ENCODE measurements around the gene ENOPH1. TPM values are rescaled to one million over a fixed set of nuclear protein-coding genes. Genes with fewer than 3 reads are reported as not detected.
A peak's percentile ranks its signal among the peaks of the same experiment; 100 is the strongest.
"Not testable (repeated sequence)": the region's sequence is repeated elsewhere in the genome, so short reads cannot be mapped to it uniquely, and the experiment has no call there.

The ENOPH1 gene
- polyA plus RNA-seq, 3 donors from 2014 or later: 48.5 to 53.7 (median 53.2) TPM

DNA sequence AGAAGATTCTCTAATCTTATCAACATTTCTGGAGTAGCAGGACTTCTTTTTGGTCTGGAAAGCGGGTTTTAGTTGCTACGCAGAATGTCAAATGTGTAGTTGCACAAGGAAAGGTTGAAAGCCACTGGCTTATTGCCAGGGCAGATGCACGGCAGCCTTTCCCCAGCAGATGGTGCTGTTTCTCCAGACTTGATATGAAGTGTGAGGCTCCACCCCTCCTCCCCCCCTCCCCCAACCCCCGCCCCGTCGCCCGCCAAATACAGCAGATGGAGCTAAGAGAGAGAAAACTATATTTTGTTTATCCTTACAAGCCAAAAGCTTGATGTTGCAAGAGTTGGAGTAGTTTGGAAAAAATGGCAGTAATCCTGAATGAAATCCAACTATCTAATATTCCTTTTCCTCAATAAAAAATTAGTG, 32.0 kb downstream of the ENOPH1 start:
- H3K27ac Mint-ChIP-seq: no peak overlapping the region
- no peak overlapping the region for H3K4me3 Mint-ChIP-seq
- no peaks in the 10 kb centered on the region for H3K9me3 Mint-ChIP-seq
- H3K4me1 Mint-ChIP-seq: peaks cover 0 to 9% of the 10 kb centered on the region in 2 donors
- no peaks in the 10 kb centered on the region for H3K27me3 Mint-ChIP-seq (ENCODE audit: low read depth in 3 of 3)
- peaks cover 0 to 27% (median 6%) of the 10 kb centered on the region in 3 donors for H3K36me3 Mint-ChIP-seq
- DNase-seq: peak; percentile 67 to 70 (median 67)

DNA sequence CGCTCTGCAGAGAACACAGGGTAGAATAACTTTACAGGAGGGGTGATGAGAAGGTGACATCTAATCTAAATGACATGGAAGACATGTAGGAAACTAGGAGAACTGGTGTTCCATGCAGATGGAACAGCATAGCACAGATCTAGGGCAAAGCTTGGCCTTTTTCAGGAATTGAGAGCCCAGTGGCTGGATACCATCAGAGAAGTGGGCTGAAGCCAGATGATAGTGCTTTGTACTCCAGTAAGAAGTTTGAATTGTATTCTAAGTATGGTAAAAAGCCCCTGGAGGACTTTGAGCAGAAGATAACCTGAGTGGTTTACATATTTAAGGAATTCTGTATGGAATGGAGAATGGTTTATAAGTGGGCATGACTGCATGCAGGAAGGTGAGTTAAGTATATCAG, 32.8 kb downstream of the ENOPH1 start:
- H3K27me3 Mint-ChIP-seq (ENCODE audit: low read depth in 3 of 3): no peaks in the 10 kb centered on the region
- peaks cover 0 to 19% (median 4%) of the 10 kb centered on the region in 3 donors for H3K36me3 Mint-ChIP-seq
- DNase-seq: no peak
- no peak overlapping the region for H3K4me3 Mint-ChIP-seq
- H3K9me3 Mint-ChIP-seq: no peaks in the 10 kb centered on the region
- peaks cover 0 to 9% of the 10 kb centered on the region in 2 donors for H3K4me1 Mint-ChIP-seq
- no peak overlapping the region for H3K27ac Mint-ChIP-seq

DNA sequence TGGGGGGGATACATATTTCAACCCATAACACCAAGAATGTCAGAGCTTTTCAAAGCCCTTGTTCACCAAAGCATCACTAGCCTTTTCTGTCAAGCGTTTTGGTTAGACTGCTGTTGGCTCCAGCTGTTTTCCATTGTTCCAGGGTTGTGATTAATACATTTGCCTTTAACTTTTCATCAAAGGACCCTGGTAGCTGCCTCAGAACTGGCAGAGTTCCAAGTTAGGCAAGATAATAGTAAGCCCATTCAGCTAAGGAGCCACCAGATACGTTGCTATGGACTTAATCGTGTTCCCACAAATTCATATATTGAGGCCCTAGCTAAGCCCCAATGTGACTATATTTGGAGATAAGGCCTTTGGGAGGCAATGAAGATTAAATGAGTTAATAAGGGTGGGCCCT, 37.1 kb downstream of the ENOPH1 start:
- no peak for DNase-seq
- Mint-ChIP-seq H3K27ac (no peak overlapping the region), H3K27me3 (ENCODE audit: low read depth in 3 of 3) (no peaks in the 10 kb centered on the region), H3K4me1 (no peaks in the 10 kb centered on the region), H3K9me3 (no peaks in the 10 kb centered on the region), H3K4me3 (no peak overlapping the region), H3K36me3 (peaks cover 0 to 15% (median 7%) of the 10 kb centered on the region in 3 donors)

DNA sequence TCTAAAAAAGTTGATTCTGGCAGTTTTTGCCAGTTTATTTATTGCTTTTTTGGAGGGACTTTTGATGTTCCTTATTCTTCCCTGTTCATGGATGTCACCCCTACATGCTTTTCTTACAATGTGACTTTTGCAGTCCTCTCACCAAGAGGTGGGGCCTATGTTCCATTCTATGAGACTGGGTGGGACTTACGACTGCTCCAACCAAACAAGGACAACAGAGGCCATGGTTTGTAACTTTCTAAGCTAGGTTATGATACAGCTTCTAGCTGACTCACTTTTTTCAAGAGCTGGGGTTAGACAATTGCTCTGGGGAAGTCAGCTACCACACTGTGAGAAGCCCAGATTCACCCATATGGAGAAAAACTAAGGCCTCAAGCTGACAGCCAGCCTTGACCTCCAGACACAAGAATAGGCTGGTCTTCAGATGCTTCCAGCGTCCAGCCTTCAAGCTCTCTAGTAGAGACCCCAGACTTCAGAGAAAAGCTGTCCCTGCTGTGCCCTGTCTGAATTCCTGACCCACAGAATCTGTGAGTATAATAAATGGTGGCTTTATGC, 39.5 kb downstream of the ENOPH1 start:
- no peaks in the 10 kb centered on the region for H3K4me1 Mint-ChIP-seq
- no peak for DNase-seq
- H3K9me3 Mint-ChIP-seq: no peaks in the 10 kb centered on the region
- H3K4me3 Mint-ChIP-seq: no peak overlapping the region
- H3K27ac Mint-ChIP-seq: no peak overlapping the region
- H3K36me3 Mint-ChIP-seq: peaks cover 0 to 10% (median 3%) of the 10 kb centered on the region in 3 donors
- no peaks in the 10 kb centered on the region for H3K27me3 Mint-ChIP-seq (ENCODE audit: low read depth in 3 of 3)

DNA sequence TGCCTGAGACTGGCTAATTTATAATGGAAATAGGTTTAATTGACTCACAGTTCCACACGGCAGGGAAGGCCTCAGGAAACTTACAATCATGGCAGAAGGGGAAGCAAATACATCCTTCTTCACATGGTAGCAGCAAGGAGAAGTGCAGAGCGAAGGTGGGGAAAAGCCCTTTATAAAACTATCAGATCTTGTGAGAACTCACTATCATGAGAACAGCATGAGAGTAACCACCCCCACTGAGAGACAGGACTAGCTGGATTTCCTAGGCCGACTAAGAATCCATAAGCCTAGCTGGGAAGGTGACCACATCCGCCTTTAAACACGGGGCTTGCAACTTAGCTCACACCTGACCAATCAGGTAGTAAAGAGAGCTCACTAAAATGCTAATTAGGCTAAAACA, 42.7 kb downstream of the ENOPH1 start:
- H3K36me3 Mint-ChIP-seq: peaks cover 0 to 13% (median 3%) of the 10 kb centered on the region in 3 donors
- H3K4me3 Mint-ChIP-seq; H3K27ac Mint-ChIP-seq; H3K27me3 Mint-ChIP-seq (ENCODE audit: low read depth in 3 of 3); H3K9me3 Mint-ChIP-seq; H3K4me1 Mint-ChIP-seq; DNase-seq: not testable (repeated sequence)

DNA sequence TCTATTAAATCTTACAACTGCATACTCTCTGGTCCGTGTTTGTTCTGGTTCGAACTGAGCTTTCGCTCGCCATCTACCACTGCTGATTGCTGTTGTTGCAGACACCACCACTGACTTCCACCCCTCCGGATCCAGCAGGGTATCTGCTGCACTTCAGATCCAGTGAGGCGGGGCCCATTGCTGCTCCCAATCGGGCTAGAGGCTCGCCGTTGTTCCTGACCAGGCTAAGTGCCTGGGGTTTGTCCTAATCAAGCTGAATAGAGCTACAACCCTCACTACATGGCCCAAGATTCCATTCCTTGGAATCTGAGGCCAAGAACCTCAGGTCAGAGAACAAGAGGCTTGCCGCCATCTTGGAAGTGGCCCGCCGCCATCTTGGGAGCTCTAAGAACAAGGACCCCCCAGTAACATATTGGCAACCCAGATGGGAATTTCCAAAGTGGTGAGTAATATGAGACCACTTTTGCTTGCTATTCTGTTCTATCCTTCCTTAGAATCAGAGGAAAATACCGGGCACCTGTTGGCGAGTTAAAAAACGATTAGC, 43.3 kb downstream of the ENOPH1 start:
- Mint-ChIP-seq H3K27me3 (ENCODE audit: low read depth in 3 of 3) (peaks cover 0 to 2% (median 0%) of the 10 kb centered on the region in 3 donors), H3K4me1 (no peaks in the 10 kb centered on the region), H3K9me3 (no peaks in the 10 kb centered on the region), H3K27ac (no peak overlapping the region), H3K36me3 (peaks cover 0 to 10% (median 0%) of the 10 kb centered on the region in 3 donors), H3K4me3 (no peak overlapping the region)
- no peak for DNase-seq

DNA sequence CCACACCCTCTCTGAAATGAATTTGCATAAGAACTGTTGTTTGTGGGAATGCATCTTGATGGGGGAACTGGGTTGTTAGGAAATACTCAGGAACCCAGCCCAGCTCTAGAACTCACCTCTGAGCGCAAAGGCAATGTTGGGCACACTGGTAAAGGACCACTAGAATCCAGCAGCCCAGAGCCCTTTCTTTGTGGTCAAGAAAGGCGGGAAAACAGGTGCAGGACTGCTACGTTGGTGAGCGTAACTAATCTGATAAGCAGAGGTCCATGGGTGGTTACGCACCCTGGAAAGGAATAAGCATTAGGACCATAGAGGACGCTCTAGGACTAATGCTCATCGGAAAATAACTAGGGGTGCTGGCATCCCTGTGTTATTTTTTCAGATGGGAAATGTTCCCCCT, 45.5 kb downstream of the ENOPH1 start:
- not testable (repeated sequence) for H3K9me3 Mint-ChIP-seq; DNase-seq; H3K27me3 Mint-ChIP-seq (ENCODE audit: low read depth in 3 of 3); H3K4me1 Mint-ChIP-seq; H3K4me3 Mint-ChIP-seq; H3K27ac Mint-ChIP-seq
- peaks cover 0 to 18% (median 12%) of the 10 kb centered on the region in 3 donors for H3K36me3 Mint-ChIP-seq

DNA sequence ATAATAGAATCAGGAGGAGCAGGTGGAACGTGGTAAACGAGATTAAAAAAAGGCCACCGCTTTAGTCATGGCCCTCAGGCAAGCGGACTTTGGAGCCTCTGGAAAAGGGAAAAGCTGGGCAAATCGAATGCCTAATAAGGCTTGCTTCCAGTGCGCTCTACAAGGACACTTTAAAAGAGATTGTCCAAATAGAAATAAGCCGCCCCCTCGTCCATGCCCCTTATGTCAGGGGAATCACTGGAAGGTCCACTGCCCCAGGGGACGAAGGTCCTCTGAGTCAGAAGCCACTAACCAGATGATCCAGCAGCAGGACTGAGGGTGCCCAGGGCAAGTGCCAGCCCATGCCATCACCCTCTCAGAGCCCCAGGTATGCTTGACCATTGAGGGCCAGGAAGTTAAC, 47.1 kb downstream of the ENOPH1 start:
- H3K36me3 Mint-ChIP-seq: peaks cover 0 to 22% (median 13%) of the 10 kb centered on the region in 3 donors
- H3K27me3 Mint-ChIP-seq (ENCODE audit: low read depth in 3 of 3); H3K9me3 Mint-ChIP-seq: not testable (repeated sequence)

DNA sequence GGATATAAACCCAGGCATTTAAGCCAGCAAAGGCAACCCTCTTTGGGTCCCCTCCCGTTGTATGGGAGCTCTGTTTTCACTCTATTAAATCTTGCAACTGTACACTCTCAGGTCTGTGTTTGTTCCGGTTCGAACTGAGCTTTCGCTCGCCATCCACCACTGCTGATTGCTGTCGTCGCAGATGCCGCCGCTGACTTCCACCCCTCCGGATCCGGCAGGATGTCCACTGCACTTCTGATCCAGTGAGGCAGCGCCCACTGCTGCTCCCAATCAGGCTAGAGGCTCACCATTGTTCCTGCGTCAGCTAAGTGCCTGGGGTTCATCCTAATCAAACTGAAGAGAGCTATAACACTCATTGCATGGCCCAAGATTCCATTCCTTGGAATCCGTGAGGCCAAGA, 49.2 kb downstream of the ENOPH1 start:
- Mint-ChIP-seq H3K4me3 (no peak overlapping the region), H3K27ac (no peak overlapping the region), H3K9me3 (no peaks in the 10 kb centered on the region), H3K36me3 (peaks cover 0 to 31% (median 13%) of the 10 kb centered on the region in 3 donors), H3K27me3 (ENCODE audit: low read depth in 3 of 3) (peaks cover 0 to 4% (median 2%) of the 10 kb centered on the region in 3 donors), H3K4me1 (no peaks in the 10 kb centered on the region)
- DNase-seq: no peak

More for the DNA sequence above, 47.1 kb downstream of the ENOPH1 start:
- H3K27ac Mint-ChIP-seq, H3K4me1 Mint-ChIP-seq, DNase-seq, H3K4me3 Mint-ChIP-seq: not testable (repeated sequence)

DNA sequence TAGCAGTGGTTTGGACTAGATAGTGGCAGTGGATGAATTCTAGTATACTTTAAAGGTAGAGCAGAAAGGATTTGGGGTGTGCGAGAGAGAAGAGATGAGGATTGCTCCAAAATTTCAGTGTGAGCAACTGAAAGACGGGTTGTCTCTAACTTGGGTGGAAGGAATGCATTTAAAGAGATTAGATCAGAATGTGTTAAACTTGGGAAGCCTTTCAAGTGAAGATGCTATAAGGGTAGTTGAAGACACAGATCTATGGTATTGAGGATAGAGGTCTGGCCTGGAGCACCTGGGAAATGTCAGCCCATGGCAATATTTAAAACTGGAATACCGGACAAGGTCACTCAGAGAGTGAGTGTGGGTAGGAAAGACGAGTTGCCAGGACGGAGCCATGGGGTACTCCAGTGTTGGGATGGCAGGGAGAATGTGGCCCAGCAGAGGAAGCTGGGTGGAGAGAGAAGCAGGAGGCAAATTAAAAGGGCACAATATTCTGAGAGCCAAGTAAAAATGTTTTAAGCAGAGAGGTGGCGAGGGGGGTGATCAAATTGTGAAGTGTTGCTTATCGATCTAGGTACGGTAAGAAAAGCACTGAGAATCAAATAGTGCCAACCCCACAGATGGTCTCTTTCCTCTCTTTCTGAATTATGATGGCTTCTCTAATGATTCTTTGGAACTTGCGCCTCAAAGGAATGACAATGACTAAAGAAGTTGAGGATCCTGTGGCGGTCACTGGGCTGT, 50.5 kb downstream of the ENOPH1 start:
- H3K36me3 Mint-ChIP-seq: peaks cover 0 to 25% (median 17%) of the 10 kb centered on the region in 3 donors
- H3K4me3 Mint-ChIP-seq: no peak overlapping the region
- no peak overlapping the region for H3K27ac Mint-ChIP-seq
- no peaks in the 10 kb centered on the region for H3K4me1 Mint-ChIP-seq
- H3K27me3 Mint-ChIP-seq (ENCODE audit: low read depth in 3 of 3): peaks cover 0 to 2% (median 2%) of the 10 kb centered on the region in 3 donors
- DNase-seq: no peak
- H3K9me3 Mint-ChIP-seq: no peaks in the 10 kb centered on the region

DNA sequence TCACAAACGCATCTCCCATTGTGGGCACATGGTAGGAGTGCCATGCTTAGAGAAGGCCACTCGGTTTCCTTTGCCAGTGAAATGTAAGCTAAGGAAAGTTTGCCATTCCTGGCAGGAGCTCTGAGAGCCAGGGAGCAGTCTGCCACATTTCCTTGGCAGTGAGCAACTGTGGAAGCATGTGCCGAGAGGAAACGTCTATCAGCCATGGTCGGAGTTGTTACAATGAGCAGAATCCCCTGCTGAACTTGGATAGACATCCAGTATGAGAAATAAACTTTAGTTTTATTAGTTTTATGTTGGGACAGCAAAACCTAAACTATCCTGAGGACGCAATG, 51.1 kb downstream of the ENOPH1 start:
- Mint-ChIP-seq H3K4me1 (no peaks in the 10 kb centered on the region), H3K36me3 (peaks cover 0 to 27% (median 17%) of the 10 kb centered on the region in 3 donors), H3K4me3 (no peak overlapping the region), H3K9me3 (no peaks in the 10 kb centered on the region), H3K27ac (no peak overlapping the region), H3K27me3 (ENCODE audit: low read depth in 3 of 3) (peaks cover 0 to 2% (median 2%) of the 10 kb centered on the region in 3 donors)
- DNase-seq: no peak

DNA sequence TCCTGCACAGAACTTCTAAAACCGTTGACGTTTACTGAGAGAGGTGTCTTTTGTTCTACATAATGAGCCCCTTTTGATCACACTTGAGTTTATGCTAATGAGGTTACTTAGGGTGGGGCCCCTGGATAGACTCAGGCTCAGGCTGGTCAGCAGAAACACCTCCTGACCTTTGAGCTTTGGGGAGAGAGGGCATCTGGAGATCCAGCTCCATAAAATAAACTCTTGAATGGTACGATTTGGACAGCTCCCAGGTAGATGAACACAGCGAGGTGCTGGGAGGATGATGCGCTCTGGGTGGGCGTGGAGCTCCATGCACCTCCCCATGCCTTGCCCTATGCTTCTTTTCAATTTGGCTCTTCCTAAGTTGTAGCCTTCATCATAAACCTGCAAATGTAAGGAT, 52.0 kb downstream of the ENOPH1 start:
- Mint-ChIP-seq H3K9me3 (peaks cover 0 to 2% (median 0%) of the 10 kb centered on the region in 6 donors), H3K4me1 (no peaks in the 10 kb centered on the region), H3K27ac (no peak overlapping the region), H3K36me3 (peaks cover 0 to 31% (median 17%) of the 10 kb centered on the region in 3 donors), H3K4me3 (no peak overlapping the region), H3K27me3 (ENCODE audit: low read depth in 3 of 3) (peaks cover 0 to 2% (median 2%) of the 10 kb centered on the region in 3 donors)
- DNase-seq: no peak

DNA sequence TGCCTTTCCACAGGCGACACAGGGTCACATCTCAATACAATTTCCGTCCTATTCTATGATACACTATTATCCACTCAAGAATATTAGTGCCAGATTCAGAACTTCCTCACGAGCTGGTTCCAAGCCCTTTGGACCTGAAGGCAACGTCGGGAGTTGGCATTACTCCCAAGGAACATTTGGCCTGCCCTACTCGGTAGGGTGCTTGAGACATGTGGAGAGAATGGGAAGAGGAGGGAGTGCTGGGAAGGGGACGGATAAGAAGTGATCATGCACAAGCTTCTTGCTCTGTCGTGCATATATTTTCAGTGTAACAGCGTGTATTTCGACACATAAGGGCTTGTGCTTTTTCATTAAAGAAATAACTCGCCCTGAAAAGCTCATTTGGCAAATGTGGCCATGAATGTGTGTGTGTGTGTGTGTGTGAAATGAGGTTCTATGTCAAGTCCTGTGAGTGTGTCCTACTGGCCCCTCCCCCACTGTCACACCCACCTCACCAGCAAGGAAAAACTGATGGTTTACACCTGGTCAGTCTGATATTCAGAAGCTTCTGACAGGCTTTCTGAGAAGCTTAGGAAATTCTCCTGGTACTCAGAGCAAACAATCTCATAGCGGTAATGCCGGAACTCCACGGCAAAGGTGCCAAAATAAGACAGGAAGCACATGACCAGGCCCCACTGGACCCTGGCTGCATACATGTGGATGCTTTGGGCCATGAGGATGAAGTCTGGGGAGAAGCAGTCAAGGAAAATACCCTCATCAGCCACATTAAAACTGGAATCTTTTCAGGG, 54.8 kb downstream of the ENOPH1 start:
- no peak overlapping the region for H3K27ac Mint-ChIP-seq

DNA sequence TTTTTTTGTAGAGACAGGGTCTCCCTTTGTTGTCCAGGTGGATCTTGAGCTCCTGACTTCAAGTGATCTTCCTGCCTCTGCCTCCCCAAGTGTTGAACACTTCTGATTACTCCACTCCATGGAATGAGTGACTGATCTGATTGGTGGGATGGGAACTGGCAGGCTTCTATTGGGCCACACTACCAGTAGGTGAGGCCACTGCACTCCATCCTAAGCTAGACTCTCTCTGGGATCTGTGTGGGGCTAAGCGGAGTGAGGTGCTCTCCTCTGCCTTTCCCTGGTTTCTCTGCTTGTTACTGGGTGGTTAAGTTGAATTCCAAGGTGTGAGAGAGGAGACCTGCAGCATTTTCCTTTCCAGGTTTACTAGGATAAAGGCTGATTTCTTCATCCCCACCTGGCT, 58.7 kb downstream of the ENOPH1 start:
- no peak overlapping the region for H3K27ac Mint-ChIP-seq
- H3K4me1 Mint-ChIP-seq: no peaks in the 10 kb centered on the region
- H3K36me3 Mint-ChIP-seq: peaks cover 0 to 8% (median 3%) of the 10 kb centered on the region in 3 donors
- H3K4me3 Mint-ChIP-seq: no peak overlapping the region
- H3K27me3 Mint-ChIP-seq (ENCODE audit: low read depth in 3 of 3): no peaks in the 10 kb centered on the region
- DNase-seq: no peak
- H3K9me3 Mint-ChIP-seq: peaks cover 0 to 2% (median 0%) of the 10 kb centered on the region in 6 donors

More for the DNA sequence above, 54.8 kb downstream of the ENOPH1 start:
- no peak for DNase-seq
- H3K27me3 Mint-ChIP-seq (ENCODE audit: low read depth in 3 of 3): no peaks in the 10 kb centered on the region
- H3K4me1 Mint-ChIP-seq: no peaks in the 10 kb centered on the region
- peaks cover 0 to 2% (median 0%) of the 10 kb centered on the region in 6 donors for H3K9me3 Mint-ChIP-seq
- H3K4me3 Mint-ChIP-seq: no peak overlapping the region
- H3K36me3 Mint-ChIP-seq: peaks cover 0 to 24% (median 10%) of the 10 kb centered on the region in 3 donors
